CD8-positive, alpha-beta memory T cell (primary cell): ENCODE measurements around the gene C21orf58. TPM values are rescaled to one million over a fixed set of nuclear protein-coding genes. Genes with fewer than 3 reads are reported as not detected.

Source experiments
- CTCF ChIA-PET: fragments of 350-600 bp; sonication (Branson Sonifier 250); formaldehyde crosslinking; loops from one replicate; lab custom pipeline; 2021; ENCODE audit warnings: antibody characterized with exemption; lab: Charles Lee
- POLR2A ChIA-PET: fragments of 350-600 bp; sonication (Branson Sonifier 250); formaldehyde crosslinking; loops from one replicate; lab custom pipeline; 2021; ENCODE audit warnings: antibody characterized with exemption; lab: Charles Lee
- DNase-seq, 5 donors: peaks; one replicate each; pipeline versions ENCODE4 v3.0.0 to v3.0.0-alpha.2; 2020 to 2022; ENCODE audit warnings: mixed read lengths in 1 of 5
- H3K27ac ChIP-seq: one replicate; pipeline ENCODE4 v1.7.0; 2013; ENCODE audit warnings: low read depth, mild to moderate bottlenecking, low read length, moderate library complexity
- H3K27me3 ChIP-seq: 2 replicates; pipeline ENCODE4 v1.7.0; 2013; ENCODE audit warnings: low read length, mild to moderate bottlenecking; ENCODE audit not compliant: insufficient read depth, poor library complexity, severe bottlenecking
- H3K36me3 ChIP-seq: 2 replicates; pipeline ENCODE4 v1.7.0; 2013; ENCODE audit warnings: mild to moderate bottlenecking, low read length, moderate library complexity; ENCODE audit not compliant: insufficient read depth
- H3K4me1 ChIP-seq: 2 replicates; pipeline ENCODE4 v1.7.0; 2013; ENCODE audit warnings: mild to moderate bottlenecking, low read length, moderate library complexity; ENCODE audit not compliant: insufficient read depth
- H3K4me3 ChIP-seq: 2 replicates; pipeline ENCODE4 v1.7.0; 2013; ENCODE audit warnings: mild to moderate bottlenecking, low read length
- H3K9me3 ChIP-seq: 2 replicates; pipeline ENCODE4 v1.7.0; 2013; ENCODE audit warnings: mild to moderate bottlenecking, low read length
- H3K27ac Mint-ChIP-seq, 8 donors: one replicate each; pipeline ENCODE4 v1.8.0; 2020 to 2021; ENCODE audit warnings: mixed read lengths in 8 of 8, mild to moderate bottlenecking in 6 of 8, inconsistent platforms in 3 of 8, moderate library complexity in 3 of 8
- H3K27me3 Mint-ChIP-seq, 2 donors: one replicate each; pipeline ENCODE4 v1.8.0; 2020 to 2021; ENCODE audit warnings: mixed read lengths in 2 of 2, mild to moderate bottlenecking in 1 of 2, moderate library complexity in 1 of 2
- H3K36me3 Mint-ChIP-seq, 3 donors: one replicate each; pipeline ENCODE4 v1.8.0; 2020 to 2021; ENCODE audit warnings: mixed read lengths in 3 of 3, inconsistent platforms in 1 of 3, mild to moderate bottlenecking in 1 of 3
- H3K4me1 Mint-ChIP-seq, 3 donors: one replicate each; pipeline ENCODE4 v1.8.0; 2020 to 2021; ENCODE audit warnings: mixed read lengths in 3 of 3, inconsistent platforms in 1 of 3, mild to moderate bottlenecking in 1 of 3
- H3K4me3 Mint-ChIP-seq, 7 donors: one replicate each; pipeline ENCODE4 v1.8.0; 2020 to 2021; ENCODE audit warnings: mixed read lengths in 7 of 7, mild to moderate bottlenecking in 6 of 7, moderate library complexity in 4 of 7, inconsistent platforms in 2 of 7
- H3K9me3 Mint-ChIP-seq, 5 donors: one replicate each; pipeline ENCODE4 v1.8.0; 2020 to 2022; ENCODE audit warnings: mixed read lengths in 5 of 5, mild to moderate bottlenecking in 3 of 5, moderate library complexity in 2 of 5, inconsistent platforms in 1 of 5
- polyA plus RNA-seq: library from polyadenylated mRNA; unstranded; fragments of 300-500 nt; fragmentation: Illumina TruSeq; gene quantifications from one replicate; pipeline ENCODE4 v1.2.3, GENCODE V29; 2021
- total RNA-seq, 2 experiments: library from RNA; stranded (reverse); gene quantifications; one replicate each; pipeline ENCODE4 v1.2.3, GENCODE V29; 2021

C21orf58 gene
- total and polyA plus RNA-seq, 3 experiments from 2014 or later, result 0.62 to 14.5 (median 13.4) TPM

DNA sequence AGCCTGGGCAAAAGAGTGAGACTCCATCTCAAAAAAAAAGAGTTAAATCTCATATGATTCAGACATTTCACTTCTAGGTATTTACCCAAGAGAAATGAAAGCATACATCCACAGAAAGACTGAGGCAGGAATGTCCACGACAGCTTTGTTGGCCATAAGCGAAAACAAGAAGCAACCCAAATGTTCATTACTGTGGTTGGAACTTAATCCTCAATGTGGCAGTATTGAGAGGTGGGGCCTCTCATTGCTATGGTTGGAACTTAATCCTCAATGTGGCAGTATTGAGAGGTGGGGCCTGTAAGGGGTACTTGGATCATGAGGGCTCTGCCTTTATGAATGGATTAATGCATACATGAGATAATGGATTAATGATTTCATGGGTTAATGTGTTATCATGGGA, 15.2 kb downstream of the C21orf58 start:
- ChIA-PET CTCF (no interaction called here), POLR2A (no interaction called here)
- H3K36me3 Mint-ChIP-seq, result peaks cover 6 to 7% (median 7%) of the 10 kb centered on the region in 3 donors
- H3K36me3 ChIP-seq, result no peaks in the 10 kb centered on the region
- H3K27me3 Mint-ChIP-seq, result no peaks in the 10 kb centered on the region
- H3K4me1 Mint-ChIP-seq, result no peaks in the 10 kb centered on the region
- DNase-seq, result no peak
- no peak overlapping the region for H3K4me3 ChIP-seq
- no peak overlapping the region for H3K4me3 Mint-ChIP-seq
- H3K27me3 ChIP-seq, result no peaks in the 10 kb centered on the region
- no peaks in the 10 kb centered on the region for H3K9me3 ChIP-seq
- no peaks in the 10 kb centered on the region for H3K9me3 Mint-ChIP-seq
- no peaks in the 10 kb centered on the region for H3K4me1 ChIP-seq
- H3K27ac ChIP-seq, result no peak overlapping the region
- peak overlapping the region in 1 of 8 donors; percentile 35 for H3K27ac Mint-ChIP-seq

- Histone ChIP-seq H3K36me3 (no peaks in the 10 kb centered on the region), H3K27ac (no peak overlapping the region), H3K4me1 (no peaks in the 10 kb centered on the region), H3K27me3 (no peaks in the 10 kb centered on the region), H3K9me3 (no peaks in the 10 kb centered on the region), H3K4me3 (no peak overlapping the region)
- Mint-ChIP-seq H3K9me3 (no peaks in the 10 kb centered on the region), H3K36me3 (peaks cover 6 to 10% (median 7%) of the 10 kb centered on the region in 3 donors), H3K27ac (peak overlapping the region in 1 of 8 donors; percentile 19), H3K4me1 (no peaks in the 10 kb centered on the region), H3K27me3 (no peaks in the 10 kb centered on the region), H3K4me3 (no peak overlapping the region)
- ChIA-PET POLR2A (no interaction called here), CTCF (no interaction called here)
- DNase-seq, result no peak
These were observed 16.0 kb downstream of the C21orf58 start for GRCh38 chr21:46307625-46308024.

DNA sequence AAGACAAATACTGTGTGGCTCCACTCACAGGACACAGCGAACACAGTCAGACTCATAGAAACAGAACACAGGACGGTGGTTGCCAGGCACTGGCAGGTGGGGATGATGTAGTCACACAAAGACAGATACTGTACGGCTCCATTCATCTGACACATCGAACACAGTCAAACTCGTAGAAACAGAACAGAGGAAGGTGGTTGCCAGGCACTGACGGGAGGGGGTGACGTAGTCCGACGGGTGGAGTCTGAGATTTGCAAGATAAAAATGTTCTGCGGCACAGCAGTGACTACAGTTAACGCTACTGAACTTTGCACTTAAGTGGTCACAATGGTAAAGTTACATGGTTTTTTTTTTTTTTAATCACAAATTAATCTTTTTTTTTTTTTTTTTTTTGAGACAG, 18.7 kb downstream of the C21orf58 start:
- CTCF ChIA-PET, result no interaction called here
- H3K9me3 ChIP-seq, result no peaks in the 10 kb centered on the region
- peak overlapping the region in 2 of 8 donors; percentile 22 to 74 for H3K27ac Mint-ChIP-seq

GRCh38 chr21:46304437-46304836, 19.2 kb downstream of the C21orf58 start:
- H3K36me3 Mint-ChIP-seq, result peaks cover 6 to 10% (median 7%) of the 10 kb centered on the region in 3 donors
- POLR2A ChIA-PET, result no interaction called here

More for the DNA sequence above, 18.7 kb downstream of the C21orf58 start:
- Mint-ChIP-seq H3K36me3 (peaks cover 6 to 10% (median 7%) of the 10 kb centered on the region in 3 donors), H3K4me3 (no peak overlapping the region), H3K4me1 (no peaks in the 10 kb centered on the region), H3K9me3 (no peaks in the 10 kb centered on the region), H3K27me3 (no peaks in the 10 kb centered on the region)
- Histone ChIP-seq H3K27me3 (no peaks in the 10 kb centered on the region), H3K27ac (no peak overlapping the region), H3K4me3 (no peak overlapping the region), H3K36me3 (no peaks in the 10 kb centered on the region), H3K4me1 (no peaks in the 10 kb centered on the region)
- POLR2A ChIA-PET, result no interaction called here
- DNase-seq, result no peak

GRCh38 chr21:46301759-46302158, 21.9 kb downstream of the C21orf58 start:
- ChIA-PET CTCF (no interaction called here), POLR2A (no interaction called here)
- Mint-ChIP-seq H3K9me3 (no peaks in the 10 kb centered on the region), H3K4me3 (no peak overlapping the region), H3K27ac (no peak overlapping the region), H3K4me1 (peaks cover 0 to 8% (median 0%) of the 10 kb centered on the region in 3 donors), H3K36me3 (peaks cover 5 to 10% (median 7%) of the 10 kb centered on the region in 3 donors), H3K27me3 (peaks cover 0 to 3% of the 10 kb centered on the region in 2 donors)
- H3K4me3 ChIP-seq, result no peak overlapping the region
- no peaks in the 10 kb centered on the region for H3K27me3 ChIP-seq
- no peaks in the 10 kb centered on the region for H3K4me1 ChIP-seq
- H3K36me3 ChIP-seq, result no peaks in the 10 kb centered on the region
- H3K9me3 ChIP-seq, result no peaks in the 10 kb centered on the region
- no peak for DNase-seq
- H3K27ac ChIP-seq, result no peak overlapping the region

More at GRCh38 chr21:46304437-46304836, 19.2 kb downstream of the C21orf58 start:
- H3K36me3 ChIP-seq, result no peaks in the 10 kb centered on the region
- H3K27ac Mint-ChIP-seq, result peak overlapping the region in 1 of 8 donors; percentile 74
- no peak overlapping the region for H3K27ac ChIP-seq
- no peak overlapping the region for H3K4me3 ChIP-seq
- no peak overlapping the region for H3K4me3 Mint-ChIP-seq
- DNase-seq, result no peak
- no peaks in the 10 kb centered on the region for H3K9me3 Mint-ChIP-seq
- no peaks in the 10 kb centered on the region for H3K9me3 ChIP-seq
- H3K27me3 Mint-ChIP-seq, result no peaks in the 10 kb centered on the region
- no peaks in the 10 kb centered on the region for H3K27me3 ChIP-seq
- CTCF ChIA-PET, result no interaction called here
- no peaks in the 10 kb centered on the region for H3K4me1 Mint-ChIP-seq
- no peaks in the 10 kb centered on the region for H3K4me1 ChIP-seq

DNA sequence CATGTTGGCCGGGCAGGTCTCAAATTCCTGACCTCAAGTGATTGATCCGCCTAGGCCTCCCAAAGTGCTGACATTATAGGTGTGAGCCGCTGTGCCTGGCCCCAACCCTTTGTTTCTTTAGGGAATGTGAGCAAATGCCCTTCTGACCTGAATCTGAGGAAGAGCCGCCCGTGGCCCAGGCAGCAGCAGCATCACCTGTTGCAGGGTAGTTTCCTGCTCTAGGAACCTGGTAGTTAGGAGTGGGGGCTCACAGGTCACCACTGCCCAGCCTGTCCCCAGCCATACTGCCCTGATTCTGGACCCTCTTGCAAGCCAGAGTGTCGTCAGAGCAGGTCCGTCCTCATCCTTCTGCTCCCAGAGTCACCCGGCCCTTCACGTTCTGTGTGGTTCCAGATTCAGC, 24.5 kb downstream of the C21orf58 start:
- peaks cover 0 to 3% (median 0%) of the 10 kb centered on the region in 3 donors for H3K36me3 Mint-ChIP-seq
- no peak overlapping the region for H3K27ac ChIP-seq
- peaks cover 0 to 2% (median 0%) of the 10 kb centered on the region in 5 donors for H3K9me3 Mint-ChIP-seq
- H3K27ac Mint-ChIP-seq, result no peak overlapping the region
- peaks cover 3 to 5% of the 10 kb centered on the region in 2 donors for H3K27me3 Mint-ChIP-seq
- H3K36me3 ChIP-seq, result no peaks in the 10 kb centered on the region
- no peak overlapping the region for H3K4me3 ChIP-seq
- no peaks in the 10 kb centered on the region for H3K27me3 ChIP-seq
- peak overlapping the region in 2 of 7 donors; percentile 28 to 64 for H3K4me3 Mint-ChIP-seq
- ChIA-PET CTCF (no interaction called here), POLR2A (no interaction called here)
- H3K4me1 ChIP-seq, result no peaks in the 10 kb centered on the region
- peaks cover 0 to 26% (median 3%) of the 10 kb centered on the region in 3 donors for H3K4me1 Mint-ChIP-seq
- DNase-seq, result no peak
- H3K9me3 ChIP-seq, result no peaks in the 10 kb centered on the region

DNA sequence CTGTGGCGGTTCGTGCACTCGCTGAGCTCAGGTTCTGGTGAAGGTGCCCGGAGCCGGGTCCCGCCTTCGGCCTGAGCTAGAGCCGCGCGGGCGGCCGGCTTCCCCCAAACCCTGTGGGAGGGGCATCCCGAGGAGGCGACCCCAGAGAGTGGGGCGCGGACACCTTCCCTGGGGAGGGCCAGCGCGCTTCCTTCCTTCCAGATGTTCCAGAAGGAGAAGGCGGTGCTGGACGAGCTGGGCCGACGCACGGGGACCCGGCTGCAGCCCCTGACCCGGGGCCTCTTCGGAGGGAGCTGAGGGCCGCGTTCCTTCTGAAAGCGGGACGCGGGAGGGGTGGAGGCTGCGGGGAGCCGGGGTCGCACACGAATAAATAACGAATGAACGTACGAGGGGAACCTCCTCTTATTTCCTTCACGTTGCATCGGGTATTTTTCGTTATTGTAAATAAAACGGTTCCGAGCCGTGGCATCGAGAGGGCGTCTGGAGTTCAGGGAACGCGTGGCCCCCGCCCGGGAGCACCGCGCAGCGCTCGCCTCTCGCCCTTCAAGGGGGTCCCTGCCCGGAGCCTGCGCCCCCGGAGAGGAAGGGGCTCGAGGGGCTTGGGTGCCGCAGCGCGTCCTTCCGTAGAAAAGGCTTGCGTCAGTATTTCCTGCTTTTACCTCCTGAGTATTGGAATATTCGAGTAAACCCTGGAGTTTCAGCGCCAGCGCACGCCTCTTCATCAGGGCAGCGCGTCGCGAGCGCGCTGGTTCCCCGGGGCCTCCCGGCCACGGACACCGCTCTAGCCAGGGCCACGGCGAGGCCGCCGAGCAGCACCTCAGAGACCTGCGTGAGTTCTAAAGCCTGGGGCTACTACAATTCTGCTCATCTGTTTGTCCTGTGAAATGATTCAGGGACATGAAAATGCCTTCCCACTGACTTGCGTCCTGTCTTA, 26.1 kb downstream of the C21orf58 start:
- peak overlapping the region; percentile 65 to 83 (median 73) for H3K4me3 Mint-ChIP-seq
- peaks cover 0 to 26% (median 3%) of the 10 kb centered on the region in 3 donors for H3K4me1 Mint-ChIP-seq
- H3K4me3 ChIP-seq, result no peak overlapping the region
- no peak for DNase-seq
- peak overlapping the region in 3 of 8 donors; percentile 50 to 70 (median 66) for H3K27ac Mint-ChIP-seq
- H3K9me3 ChIP-seq, result no peaks in the 10 kb centered on the region
- H3K27ac ChIP-seq, result no peak overlapping the region
- ChIA-PET POLR2A (no interaction called here), CTCF (interaction anchor here (1.1 kb wide), 1 partner anchor 145 kb away, joined by 3 read pairs; no protein-coding TSS in a partner anchor)
- no peaks in the 10 kb centered on the region for H3K36me3 ChIP-seq
- H3K4me1 ChIP-seq, result no peaks in the 10 kb centered on the region
- H3K9me3 Mint-ChIP-seq, result peaks cover 0 to 2% (median 0%) of the 10 kb centered on the region in 5 donors
- H3K27me3 ChIP-seq, result no peaks in the 10 kb centered on the region
- peaks cover 3 to 5% of the 10 kb centered on the region in 2 donors for H3K27me3 Mint-ChIP-seq
- no peaks in the 10 kb centered on the region for H3K36me3 Mint-ChIP-seq
